GM23338 (cell line): ENCODE measurements around the gene MAST4. TPM values are rescaled to one million over a fixed set of nuclear protein-coding genes. Genes with fewer than 3 reads are reported as not detected.

ENCODE experiments used
- ATAC-seq: fragments of 200-7000 bp; cut with Tn5 transposase; 3 replicates; pipeline ENCODE4 v1.9.1; 2020
- DNase-seq: peaks from one replicate; pipeline ENCODE4 v3.0.0-alpha.2; 2015; ENCODE audit warnings: low spot score
- H2AFZ ChIP-seq: fragments of 200-600 bp; sonication (generic); 2 replicates; pipeline ENCODE4 v1.8.0; 2016; ENCODE audit warnings: antibody characterized with exemption, mild to moderate bottlenecking, moderate library complexity
- H3F3A ChIP-seq: fragments of 200-600 bp; sonication (generic); replicated peaks from 2 replicates; pipeline ENCODE4 v1.8.0; 2017; ENCODE audit warnings: antibody characterized with exemption, mixed run types, low read depth
- H3K27ac ChIP-seq: fragments of 200-600 bp; sonication (generic); 2 replicates; pipeline ENCODE4 v1.6.1; 2016; ENCODE audit warnings: low read depth
- H3K27me3 ChIP-seq: fragments of 200-600 bp; sonication (generic); 2 replicates; pipeline ENCODE4 v1.8.0; 2016; ENCODE audit warnings: mild to moderate bottlenecking, mixed run types, moderate library complexity; ENCODE audit not compliant: insufficient read depth
- H3K36me3 ChIP-seq: fragments of 200-600 bp; sonication (generic); 2 replicates; pipeline ENCODE4 v1.8.0; 2016; ENCODE audit warnings: mild to moderate bottlenecking; ENCODE audit not compliant: insufficient read depth
- H3K4me1 ChIP-seq: fragments of 200-600 bp; sonication (generic); 2 replicates; pipeline ENCODE4 v1.8.0; 2016; ENCODE audit warnings: mild to moderate bottlenecking, moderate library complexity; ENCODE audit not compliant: insufficient read depth
- H3K4me2 ChIP-seq: fragments of 200-600 bp; sonication (generic); 2 replicates; pipeline ENCODE4 v1.7.1; 2017; ENCODE audit warnings: mixed run types
- H3K4me3 ChIP-seq: fragments of 200-600 bp; sonication (generic); 2 replicates; pipeline ENCODE4 v1.6.1; 2016; ENCODE audit warnings: mixed run types
- H3K79me2 ChIP-seq: fragments of 200-600 bp; sonication (generic); replicated peaks from 2 replicates; pipeline ENCODE4 v1.8.0; 2017; ENCODE audit warnings: mild to moderate bottlenecking; ENCODE audit not compliant: insufficient read depth
- H3K9me2 ChIP-seq: fragments of 200-600 bp; sonication (generic); 2 replicates; pipeline ENCODE4 v1.8.0; 2017; ENCODE audit not compliant: insufficient read depth
- H4K20me1 ChIP-seq: fragments of 200-600 bp; sonication (generic); replicated peaks from 2 replicates; pipeline ENCODE4 v1.8.0; 2017; ENCODE audit warnings: mild to moderate bottlenecking; ENCODE audit not compliant: insufficient read depth
- H3K27ac Mint-ChIP-seq: 2 replicates; pipeline ENCODE4 v1.8.0; 2020; ENCODE audit warnings: inconsistent platforms, mild to moderate bottlenecking, moderate library complexity, mixed read lengths
- H3K27me3 Mint-ChIP-seq: 3 replicates; pipeline ENCODE4 v1.8.0; 2022; ENCODE audit warnings: low read depth, mild to moderate bottlenecking, moderate library complexity, mixed read lengths, inconsistent platforms; ENCODE audit not compliant: insufficient read depth, poor library complexity
- H3K36me3 Mint-ChIP-seq: 3 replicates; pipeline ENCODE4 v1.8.0; 2021; ENCODE audit warnings: low read depth, mild to moderate bottlenecking, inconsistent platforms, moderate library complexity, mixed read lengths
- H3K4me1 Mint-ChIP-seq: 3 replicates; pipeline ENCODE4 v1.8.0; 2020; ENCODE audit warnings: mild to moderate bottlenecking, inconsistent platforms, mixed read lengths
- H3K4me3 Mint-ChIP-seq: 3 replicates; pipeline ENCODE4 v1.8.0; 2021; ENCODE audit warnings: moderate library complexity, mild to moderate bottlenecking, inconsistent platforms, mixed read lengths
- H3K9me3 Mint-ChIP-seq: 3 replicates; pipeline ENCODE4 v1.8.0; 2020; ENCODE audit warnings: moderate library complexity, mild to moderate bottlenecking, inconsistent platforms, mixed read lengths
- CREB1 ChIP-seq: fragments of 250-450 bp; sonication (Bioruptor Pico); IDR thresholded peaks from 2 replicates; pipeline ENCODE4 v1.5.0; 2020; ENCODE audit warnings: low read depth, mild to moderate bottlenecking, moderate library complexity
- EZH2phosphoT487 ChIP-seq: fragments of 200-600 bp; sonication (generic); IDR thresholded peaks from one replicate; pipeline ENCODE4 v1.8.1; 2018; ENCODE audit warnings: antibody characterized with exemption; ENCODE audit not compliant: unreplicated experiment
- JUNB ChIP-seq: IDR thresholded peaks from one replicate; pipeline ENCODE4 v1.6.1; 2016; ENCODE audit warnings: antibody characterized with exemption; ENCODE audit not compliant: unreplicated experiment
- REST ChIP-seq: IDR thresholded peaks from one replicate; pipeline ENCODE4 v1.6.1; 2018; ENCODE audit warnings: antibody characterized with exemption; ENCODE audit not compliant: unreplicated experiment
- STAT1 ChIP-seq: IDR thresholded peaks from one replicate; pipeline ENCODE4 v1.6.1; 2016; ENCODE audit warnings: antibody characterized with exemption; ENCODE audit not compliant: unreplicated experiment
- ZNF114 ChIP-seq: fragments of 250-450 bp; sonication (Bioruptor Pico); IDR thresholded peaks from 2 replicates; pipeline ENCODE4 v1.5.0; 2020; ENCODE audit warnings: mild to moderate bottlenecking, moderate library complexity
- ZNF331 ChIP-seq: fragments of 250-450 bp; sonication (Bioruptor Pico); IDR thresholded peaks from 2 replicates; pipeline ENCODE4 v1.5.0; 2020; ENCODE audit warnings: low read depth, mild to moderate bottlenecking, moderate library complexity
- polyA plus RNA-seq: library from polyadenylated mRNA; unstranded; fragments of >200 nt; fragmentation: Nextera tagmentation; extraction: Ambion mirVana; gene quantifications from 2 replicates; pipeline ENCODE4 v1.2.1, GENCODE V29; 2016
- total RNA-seq: library from RNA; depleted of rRNA; stranded (reverse); fragments of >200 nt; shearing (Covaris generic); gene quantifications from 2 replicates; pipeline ENCODE4 v1.2.3, GENCODE V29; 2014
- TF ChIP-seq, protein P1 (sequence below): fragments of 250-450 bp; sonication (Bioruptor Pico); IDR thresholded peaks from 2 replicates; pipeline ENCODE4 v1.5.0; 2020; ENCODE audit warnings: mild to moderate bottlenecking, moderate library complexity
- TF ChIP-seq, protein P2 (sequence below): IDR thresholded peaks from 2 replicates; pipeline ENCODE4 v1.6.1; 2016; ENCODE audit warnings: antibody characterized with exemption

The MAST4 gene
- total and polyA plus RNA-seq, 2 experiments from 2014 or later, result 3.6 to 8.5 TPM

DNA sequence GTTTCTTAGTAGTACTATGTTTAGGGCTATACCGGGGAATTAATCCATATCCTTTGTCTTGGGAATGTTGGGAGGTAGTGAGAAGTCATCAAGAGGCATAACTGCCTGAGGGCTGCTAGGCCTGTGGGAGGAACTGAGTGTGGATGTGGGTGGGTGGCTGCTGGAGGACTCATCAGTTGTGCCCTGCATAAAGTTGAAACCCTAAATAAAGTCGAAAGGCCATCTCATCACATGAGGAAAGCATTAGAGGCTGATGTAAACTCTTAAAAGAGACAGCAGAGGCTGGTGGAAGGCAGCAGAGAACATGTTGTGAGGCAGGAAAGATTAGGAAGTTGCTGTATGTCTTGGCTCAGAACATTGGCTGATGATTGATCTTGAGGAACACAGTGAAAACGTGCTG, 143.8 kb downstream of the MAST4 start:
- H3F3A ChIP-seq, result no peaks in the 10 kb centered on the region
- Mint-ChIP-seq H3K36me3 (no peaks in the 10 kb centered on the region; the same call in 2 of the 3 replicates), H3K27me3 (no peaks in the 10 kb centered on the region), H3K9me3 (no peaks in the 10 kb centered on the region), H3K27ac (no peak overlapping the region), H3K4me1 (no peaks in the 10 kb centered on the region), H3K4me3 (no peak overlapping the region)
- H3K4me2 ChIP-seq, result no peak overlapping the region
- 0 out of 2 replicates have a peak, but pooled peaks cover 4% of the 10 kb centered on the region for H3K9me2 ChIP-seq
- no peak overlapping the region for H2AFZ ChIP-seq
- H3K27ac ChIP-seq, result no peak overlapping the region
- H3K4me1 ChIP-seq, result no peaks in the 10 kb centered on the region
- DNase-seq (no peak), ATAC-seq (no peak)
- no peaks in the 10 kb centered on the region for H3K36me3 ChIP-seq
- H4K20me1 ChIP-seq, result no peaks in the 10 kb centered on the region
- no peaks in the 10 kb centered on the region for H3K27me3 ChIP-seq
- no peaks in the 10 kb centered on the region for H3K79me2 ChIP-seq
- no peak overlapping the region for H3K4me3 ChIP-seq
- TF ChIP-seq ZNF114 (no peak), REST (no peak), JUNB (no peak), EZH2phosphoT487 (no peak), STAT1 (no peak)

DNA sequence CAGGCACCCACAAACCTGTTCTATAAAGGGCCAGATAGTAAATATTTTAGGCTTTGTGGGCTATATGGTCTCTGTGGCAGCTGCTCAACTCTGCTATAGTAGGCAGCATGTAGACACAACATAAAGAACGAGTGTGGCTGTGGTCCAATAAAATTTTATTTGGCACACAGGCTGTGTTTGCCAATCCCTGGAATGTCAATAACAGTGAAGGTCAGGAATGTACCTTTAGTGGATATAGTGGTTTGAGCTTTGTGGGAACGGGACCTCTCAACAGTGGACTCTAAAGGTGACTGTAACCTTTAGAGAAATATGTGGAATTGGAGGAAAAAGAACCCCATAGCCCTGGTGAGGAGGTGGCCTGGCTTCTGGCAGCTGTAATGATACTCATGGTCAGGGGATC, 145.2 kb downstream of the MAST4 start:
- H4K20me1 ChIP-seq, result no peaks in the 10 kb centered on the region
- no peak overlapping the region for H3K27ac ChIP-seq
- H2AFZ ChIP-seq, result no peak overlapping the region
- DNase-seq (no peak), ATAC-seq (no peak)
- H3K9me2 ChIP-seq, result peaks cover 6% of the 10 kb centered on the region; the same call in 1 of the 2 replicates
- H3K4me3 ChIP-seq, result no peak overlapping the region
- no peaks in the 10 kb centered on the region for H3K9me3 Mint-ChIP-seq
- H3K79me2 ChIP-seq, result no peaks in the 10 kb centered on the region
- H3K27me3 ChIP-seq, result no peaks in the 10 kb centered on the region
- H3F3A ChIP-seq, result no peaks in the 10 kb centered on the region
- H3K4me1 ChIP-seq, result no peaks in the 10 kb centered on the region
- H3K4me3 Mint-ChIP-seq, result no peak overlapping the region
- H3K27me3 Mint-ChIP-seq, result no peaks in the 10 kb centered on the region
- no peaks in the 10 kb centered on the region; the same call in 2 of the 3 replicates for H3K36me3 Mint-ChIP-seq
- H3K4me1 Mint-ChIP-seq, result no peaks in the 10 kb centered on the region
- no peak overlapping the region for H3K27ac Mint-ChIP-seq
- no peak overlapping the region for H3K4me2 ChIP-seq
- no peaks in the 10 kb centered on the region for H3K36me3 ChIP-seq
- TF ChIP-seq, protein P1, sequence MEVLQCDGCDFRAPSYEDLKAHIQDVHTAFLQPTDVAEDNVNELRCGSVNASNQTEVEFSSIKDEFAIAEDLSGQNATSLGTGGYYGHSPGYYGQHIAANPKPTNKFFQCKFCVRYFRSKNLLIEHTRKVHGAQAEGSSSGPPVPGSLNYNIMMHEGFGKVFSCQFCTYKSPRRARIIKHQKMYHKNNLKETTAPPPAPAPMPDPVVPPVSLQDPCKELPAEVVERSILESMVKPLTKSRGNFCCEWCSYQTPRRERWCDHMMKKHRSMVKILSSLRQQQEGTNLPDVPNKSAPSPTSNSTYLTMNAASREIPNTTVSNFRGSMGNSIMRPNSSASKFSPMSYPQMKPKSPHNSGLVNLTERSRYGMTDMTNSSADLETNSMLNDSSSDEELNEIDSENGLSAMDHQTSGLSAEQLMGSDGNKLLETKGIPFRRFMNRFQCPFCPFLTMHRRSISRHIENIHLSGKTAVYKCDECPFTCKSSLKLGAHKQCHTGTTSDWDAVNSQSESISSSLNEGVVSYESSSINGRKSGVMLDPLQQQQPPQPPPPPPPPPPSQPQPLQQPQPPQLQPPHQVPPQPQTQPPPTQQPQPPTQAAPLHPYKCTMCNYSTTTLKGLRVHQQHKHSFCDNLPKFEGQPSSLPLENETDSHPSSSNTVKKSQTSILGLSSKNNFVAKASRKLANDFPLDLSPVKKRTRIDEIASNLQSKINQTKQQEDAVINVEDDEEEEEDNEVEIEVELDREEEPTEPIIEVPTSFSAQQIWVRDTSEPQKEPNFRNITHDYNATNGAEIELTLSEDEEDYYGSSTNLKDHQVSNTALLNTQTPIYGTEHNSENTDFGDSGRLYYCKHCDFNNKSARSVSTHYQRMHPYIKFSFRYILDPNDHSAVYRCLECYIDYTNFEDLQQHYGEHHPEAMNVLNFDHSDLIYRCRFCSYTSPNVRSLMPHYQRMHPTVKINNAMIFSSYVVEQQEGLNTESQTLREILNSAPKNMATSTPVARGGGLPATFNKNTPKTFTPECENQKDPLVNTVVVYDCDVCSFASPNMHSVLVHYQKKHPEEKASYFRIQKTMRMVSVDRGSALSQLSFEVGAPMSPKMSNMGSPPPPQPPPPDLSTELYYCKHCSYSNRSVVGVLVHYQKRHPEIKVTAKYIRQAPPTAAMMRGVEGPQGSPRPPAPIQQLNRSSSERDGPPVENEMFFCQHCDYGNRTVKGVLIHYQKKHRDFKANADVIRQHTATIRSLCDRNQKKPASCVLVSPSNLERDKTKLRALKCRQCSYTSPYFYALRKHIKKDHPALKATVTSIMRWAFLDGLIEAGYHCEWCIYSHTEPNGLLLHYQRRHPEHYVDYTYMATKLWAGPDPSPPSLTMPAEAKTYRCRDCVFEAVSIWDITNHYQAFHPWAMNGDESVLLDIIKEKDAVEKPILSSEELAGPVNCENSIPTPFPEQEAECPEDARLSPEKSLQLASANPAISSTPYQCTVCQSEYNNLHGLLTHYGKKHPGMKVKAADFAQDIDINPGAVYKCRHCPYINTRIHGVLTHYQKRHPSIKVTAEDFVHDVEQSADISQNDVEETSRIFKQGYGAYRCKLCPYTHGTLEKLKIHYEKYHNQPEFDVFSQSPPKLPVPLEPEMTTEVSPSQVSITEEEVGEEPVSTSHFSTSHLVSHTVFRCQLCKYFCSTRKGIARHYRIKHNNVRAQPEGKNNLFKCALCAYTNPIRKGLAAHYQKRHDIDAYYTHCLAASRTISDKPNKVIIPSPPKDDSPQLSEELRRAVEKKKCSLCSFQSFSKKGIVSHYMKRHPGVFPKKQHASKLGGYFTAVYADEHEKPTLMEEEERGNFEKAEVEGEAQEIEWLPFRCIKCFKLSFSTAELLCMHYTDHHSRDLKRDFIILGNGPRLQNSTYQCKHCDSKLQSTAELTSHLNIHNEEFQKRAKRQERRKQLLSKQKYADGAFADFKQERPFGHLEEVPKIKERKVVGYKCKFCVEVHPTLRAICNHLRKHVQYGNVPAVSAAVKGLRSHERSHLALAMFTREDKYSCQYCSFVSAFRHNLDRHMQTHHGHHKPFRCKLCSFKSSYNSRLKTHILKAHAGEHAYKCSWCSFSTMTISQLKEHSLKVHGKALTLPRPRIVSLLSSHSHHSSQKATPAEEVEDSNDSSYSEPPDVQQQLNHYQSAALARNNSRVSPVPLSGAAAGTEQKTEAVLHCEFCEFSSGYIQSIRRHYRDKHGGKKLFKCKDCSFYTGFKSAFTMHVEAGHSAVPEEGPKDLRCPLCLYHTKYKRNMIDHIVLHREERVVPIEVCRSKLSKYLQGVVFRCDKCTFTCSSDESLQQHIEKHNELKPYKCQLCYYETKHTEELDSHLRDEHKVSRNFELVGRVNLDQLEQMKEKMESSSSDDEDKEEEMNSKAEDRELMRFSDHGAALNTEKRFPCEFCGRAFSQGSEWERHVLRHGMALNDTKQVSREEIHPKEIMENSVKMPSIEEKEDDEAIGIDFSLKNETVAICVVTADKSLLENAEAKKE (CRISPR knock-in tag), result no peak
- TF ChIP-seq CREB1 (CRISPR knock-in tag) (no peak), ZNF331 (no peak), JUNB (no peak), EZH2phosphoT487 (no peak), STAT1 (no peak)
- TF ChIP-seq, protein P2, sequence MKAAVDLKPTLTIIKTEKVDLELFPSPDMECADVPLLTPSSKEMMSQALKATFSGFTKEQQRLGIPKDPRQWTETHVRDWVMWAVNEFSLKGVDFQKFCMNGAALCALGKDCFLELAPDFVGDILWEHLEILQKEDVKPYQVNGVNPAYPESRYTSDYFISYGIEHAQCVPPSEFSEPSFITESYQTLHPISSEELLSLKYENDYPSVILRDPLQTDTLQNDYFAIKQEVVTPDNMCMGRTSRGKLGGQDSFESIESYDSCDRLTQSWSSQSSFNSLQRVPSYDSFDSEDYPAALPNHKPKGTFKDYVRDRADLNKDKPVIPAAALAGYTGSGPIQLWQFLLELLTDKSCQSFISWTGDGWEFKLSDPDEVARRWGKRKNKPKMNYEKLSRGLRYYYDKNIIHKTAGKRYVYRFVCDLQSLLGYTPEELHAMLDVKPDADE, result no peak
